Endothelial cell of umbilical vein (primary cell): ENCODE results near the gene AP1G2.

Source experiments
- EZH2 ChIP-seq: IDR thresholded peaks from 2 replicates; pipeline ENCODE4 v1.6.1; 2012; ENCODE audit warnings: borderline replicate concordance, low read depth, mild to moderate bottlenecking, moderate library complexity, low read length, inconsistent platforms; ENCODE audit not compliant: severe bottlenecking
- MYC ChIP-seq: IDR thresholded peaks from one replicate; pipeline ENCODE4 v1.6.1; 2011; ENCODE audit warnings: mild to moderate bottlenecking, low read depth, low read length
- TF ChIP-seq, protein P1 (sequence below), 2 donors: IDR thresholded peaks; 1 replicate in 1 of 2; 2 replicates in 1 of 2; pipeline ENCODE4 v1.5.1; 2011; ENCODE audit warnings: low read length in 2 of 2, mild to moderate bottlenecking in 2 of 2, moderate library complexity in 2 of 2, control low read depth in 1 of 2, inconsistent platforms in 1 of 2, low read depth in 1 of 2; ENCODE audit not compliant: insufficient read depth in 1 of 2; ENCODE audit errors: extremely low read depth in 1 of 2

GRCh38 chr14:23612802-23613201 is 45.2 kb upstream of the AP1G2 start:
- TF ChIP-seq MYC: no peak
- TF ChIP-seq, protein P1, sequence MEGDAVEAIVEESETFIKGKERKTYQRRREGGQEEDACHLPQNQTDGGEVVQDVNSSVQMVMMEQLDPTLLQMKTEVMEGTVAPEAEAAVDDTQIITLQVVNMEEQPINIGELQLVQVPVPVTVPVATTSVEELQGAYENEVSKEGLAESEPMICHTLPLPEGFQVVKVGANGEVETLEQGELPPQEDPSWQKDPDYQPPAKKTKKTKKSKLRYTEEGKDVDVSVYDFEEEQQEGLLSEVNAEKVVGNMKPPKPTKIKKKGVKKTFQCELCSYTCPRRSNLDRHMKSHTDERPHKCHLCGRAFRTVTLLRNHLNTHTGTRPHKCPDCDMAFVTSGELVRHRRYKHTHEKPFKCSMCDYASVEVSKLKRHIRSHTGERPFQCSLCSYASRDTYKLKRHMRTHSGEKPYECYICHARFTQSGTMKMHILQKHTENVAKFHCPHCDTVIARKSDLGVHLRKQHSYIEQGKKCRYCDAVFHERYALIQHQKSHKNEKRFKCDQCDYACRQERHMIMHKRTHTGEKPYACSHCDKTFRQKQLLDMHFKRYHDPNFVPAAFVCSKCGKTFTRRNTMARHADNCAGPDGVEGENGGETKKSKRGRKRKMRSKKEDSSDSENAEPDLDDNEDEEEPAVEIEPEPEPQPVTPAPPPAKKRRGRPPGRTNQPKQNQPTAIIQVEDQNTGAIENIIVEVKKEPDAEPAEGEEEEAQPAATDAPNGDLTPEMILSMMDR (IDR thresholded peaks at IDR 0.05; ENCODE audit: extremely low read depth in 1 of 2, insufficient read depth in 1 of 2, low read depth in 1 of 2, low read length in 2 of 2): no peak
- no peak for TF ChIP-seq EZH2
